Omental fat pad (tissue), 4 donors: Measurements from ENCODE around the gene CREM. TPM values are rescaled to one million over a fixed set of nuclear protein-coding genes. Genes with fewer than 3 reads are reported as not detected.
"Not testable (repeated sequence)": the region's sequence is repeated elsewhere in the genome, so short reads cannot be mapped to it uniquely, and the experiment has no call there.

Experiments used
- ATAC-seq: fragments of 150-250 bp; one replicate; pipeline ENCODE4 v1.9.1; 2016; ENCODE audit warnings: mild to moderate bottlenecking, moderate library complexity; ENCODE audit not compliant: low FRiP score
- DNase-seq: peaks from one replicate; pipeline ENCODE4 v3.0.0-alpha.2; 2019; ENCODE audit warnings: low spot score
- total RNA-seq, 4 donors: library from RNA; depleted of rRNA; stranded (reverse); fragments of >200 nt; gene quantifications; one replicate each; pipeline ENCODE4 v1.1.0, GENCODE V29; 2016
- TF ChIP-seq, protein P1 (sequence below), 3 donors: fragments of 450-650 bp; IDR thresholded peaks; one replicate each; pipeline ENCODE4 v1.5.1; 2016 to 2017; ENCODE audit warnings: antibody characterized with exemption in 3 of 3, mild to moderate bottlenecking in 3 of 3, moderate library complexity in 2 of 3

CREM gene
- 100 to 1,000 TPM in 2 of 4 donors, 10 to 100 TPM in 2; 43.3 to 159 (median 74.2) TPM for total RNA-seq

DNA sequence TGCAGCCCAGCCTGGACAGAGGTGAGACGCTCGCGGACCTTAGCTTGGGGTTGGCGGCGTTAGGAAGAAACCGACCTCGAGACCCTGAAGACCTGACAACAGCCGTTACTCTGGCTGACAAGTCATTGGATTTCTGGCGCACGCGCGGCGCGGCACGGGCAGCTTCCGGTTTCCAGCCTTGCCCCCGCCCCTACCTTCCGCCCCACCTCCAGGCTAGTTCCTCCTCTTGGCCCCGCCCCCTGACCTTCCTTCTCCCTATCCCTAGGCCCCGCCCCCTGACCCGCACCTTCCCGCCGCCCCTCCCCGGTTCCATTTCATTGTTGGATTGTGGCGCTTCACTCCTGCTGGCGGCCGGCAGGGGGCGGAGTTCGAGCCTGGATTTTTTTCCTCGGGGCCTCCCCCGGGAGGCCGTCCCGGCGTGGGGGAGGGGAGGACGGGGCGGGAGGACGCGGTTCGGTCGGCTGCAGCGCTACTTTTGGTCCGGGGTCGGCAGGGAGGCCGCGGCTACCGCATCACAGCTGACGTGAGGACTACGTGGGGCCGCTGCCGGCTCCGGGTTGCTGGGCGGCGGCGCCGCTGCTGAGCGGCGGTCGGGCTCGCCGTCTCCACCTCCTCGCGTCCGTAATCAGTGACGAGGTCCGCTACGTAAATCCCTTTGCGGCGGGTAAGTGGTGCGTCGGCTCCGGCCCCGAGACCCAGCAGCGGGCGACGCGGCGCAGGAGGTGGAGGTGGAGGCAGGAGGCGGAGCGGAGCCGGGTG is at the start of gene CREM:
Gene CREM, plus strand, starts transcription at position 317 of the 759 bp plus-strand sequence. CDS start 10,990 bp downstream, outside the sequence.
- TF ChIP-seq, protein P1, sequence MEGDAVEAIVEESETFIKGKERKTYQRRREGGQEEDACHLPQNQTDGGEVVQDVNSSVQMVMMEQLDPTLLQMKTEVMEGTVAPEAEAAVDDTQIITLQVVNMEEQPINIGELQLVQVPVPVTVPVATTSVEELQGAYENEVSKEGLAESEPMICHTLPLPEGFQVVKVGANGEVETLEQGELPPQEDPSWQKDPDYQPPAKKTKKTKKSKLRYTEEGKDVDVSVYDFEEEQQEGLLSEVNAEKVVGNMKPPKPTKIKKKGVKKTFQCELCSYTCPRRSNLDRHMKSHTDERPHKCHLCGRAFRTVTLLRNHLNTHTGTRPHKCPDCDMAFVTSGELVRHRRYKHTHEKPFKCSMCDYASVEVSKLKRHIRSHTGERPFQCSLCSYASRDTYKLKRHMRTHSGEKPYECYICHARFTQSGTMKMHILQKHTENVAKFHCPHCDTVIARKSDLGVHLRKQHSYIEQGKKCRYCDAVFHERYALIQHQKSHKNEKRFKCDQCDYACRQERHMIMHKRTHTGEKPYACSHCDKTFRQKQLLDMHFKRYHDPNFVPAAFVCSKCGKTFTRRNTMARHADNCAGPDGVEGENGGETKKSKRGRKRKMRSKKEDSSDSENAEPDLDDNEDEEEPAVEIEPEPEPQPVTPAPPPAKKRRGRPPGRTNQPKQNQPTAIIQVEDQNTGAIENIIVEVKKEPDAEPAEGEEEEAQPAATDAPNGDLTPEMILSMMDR (IDR thresholded peaks at IDR 0.05): peak in 2 of 3 donors; percentile 20 to 52
- ATAC-seq (peak; percentile 94), DNase-seq (peak; percentile 99)

GRCh38 chr10:35079265-35079664 is 47.4 kb upstream of the CREM start:
- DNase-seq (no peak), ATAC-seq (no peak)
- TF ChIP-seq, protein P1 (IDR thresholded peaks at IDR 0.05): no peak

- ATAC-seq (peak; percentile 73), DNase-seq (no peak)
- TF ChIP-seq, protein P1 (IDR thresholded peaks at IDR 0.05): no peak
Observed at GRCh38 chr10:35079763-35080162, 46.9 kb upstream of the CREM start.

- ATAC-seq, DNase-seq: not testable (repeated sequence)
Observed at GRCh38 chr10:35080261-35080660, 46.4 kb upstream of the CREM start.

DNA sequence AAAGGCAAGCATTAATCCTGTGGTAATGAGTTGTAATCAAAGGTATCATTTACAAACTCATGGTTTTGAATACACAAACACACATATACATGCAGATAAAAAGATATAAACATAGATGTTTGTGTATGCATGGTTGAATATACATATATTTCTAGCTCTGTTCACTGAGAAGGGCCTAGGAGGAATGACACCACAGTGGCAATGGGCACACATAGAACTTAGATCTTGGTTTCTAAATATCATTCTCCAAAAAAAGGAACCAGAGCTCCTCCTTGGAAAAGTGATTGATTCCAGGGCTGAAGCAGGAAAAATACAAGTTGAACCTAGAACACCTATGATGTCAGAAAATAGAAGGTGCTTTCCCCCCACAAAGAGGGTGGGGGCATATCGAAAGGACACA is 43.4 kb upstream of the CREM start:
- TF ChIP-seq, protein P1 (IDR thresholded peaks at IDR 0.05): no peak
- DNase-seq (no peak), ATAC-seq (no peak)

DNA sequence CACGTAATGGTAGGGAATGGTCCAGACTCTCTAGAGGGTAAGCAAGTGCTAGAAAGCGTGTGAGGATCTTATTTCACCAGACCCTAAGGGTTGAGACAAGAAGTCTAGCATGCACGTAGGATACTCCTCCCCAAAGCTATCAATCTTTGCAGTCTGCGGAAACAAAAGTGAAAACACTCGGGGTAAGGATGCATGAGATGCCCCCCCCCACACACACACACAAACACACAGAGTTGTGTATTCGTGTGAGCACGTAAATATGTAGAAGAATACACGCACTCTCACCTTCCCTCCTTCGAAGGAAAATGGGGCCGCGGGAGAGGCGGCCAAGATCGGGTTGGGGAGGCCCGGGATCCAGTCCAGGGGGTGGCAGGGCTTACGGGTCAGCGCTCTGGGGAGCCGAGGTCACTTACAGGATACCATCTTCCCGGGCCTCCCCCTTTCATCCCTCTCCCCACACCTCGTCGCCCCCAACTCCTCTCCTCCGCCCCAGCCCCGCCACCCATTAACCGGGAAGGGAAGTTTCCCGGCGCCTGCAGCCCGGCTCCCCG is 37.0 kb upstream of the CREM start:
- TF ChIP-seq, protein P1 (IDR thresholded peaks at IDR 0.05): no peak
- DNase-seq: no peak
- ATAC-seq: peak; percentile 3

GRCh38 chr10:35090162-35090954 is 36.3 kb upstream of the CREM start, which contains the start of gene CUL2:
TSS of gene CUL2 (minus strand) at chr10:35090341. CDS start at chr10:35071317, 19,024 bp downstream.
- ATAC-seq (peak; percentile 97), DNase-seq (peak; percentile 70)
- TF ChIP-seq, protein P1 (IDR thresholded peaks at IDR 0.05): no peak
